Endodermal cell (in vitro differentiated cells): ENCODE measurements around the gene ZNF76. TPM values are rescaled to one million over a fixed set of nuclear protein-coding genes. Genes with fewer than 3 reads are reported as not detected.

Experiments used
- DNase-seq: peaks from one replicate; pipeline ENCODE4 v3.0.0-alpha.2; 2017
- H3K27ac ChIP-seq: 2 replicates; pipeline ENCODE4 v1.5.1; 2013; ENCODE audit warnings: mild to moderate bottlenecking, low read depth, low read length, moderate library complexity
- H3K27me3 ChIP-seq: 2 replicates; pipeline ENCODE4 v1.6.1; 2013; ENCODE audit warnings: mild to moderate bottlenecking, low read length, moderate library complexity; ENCODE audit not compliant: insufficient read depth, control insufficient read depth, poor library complexity, severe bottlenecking
- H3K36me3 ChIP-seq: 2 replicates; pipeline ENCODE4 v1.7.0; 2013; ENCODE audit warnings: mild to moderate bottlenecking, low read length, moderate library complexity; ENCODE audit not compliant: control insufficient read depth, insufficient read depth
- H3K4me1 ChIP-seq: one replicate; pipeline ENCODE4 v1.7.0; 2013; ENCODE audit warnings: low read length; ENCODE audit not compliant: control insufficient read depth, insufficient read depth
- H3K4me3 ChIP-seq: 2 replicates; pipeline ENCODE4 v1.5.1; 2013; ENCODE audit warnings: mild to moderate bottlenecking, low read length, moderate library complexity
- H3K9ac ChIP-seq: 2 replicates; pipeline ENCODE4 v1.6.1; 2013; ENCODE audit warnings: mild to moderate bottlenecking, low read length, moderate library complexity; ENCODE audit not compliant: poor library complexity, severe bottlenecking; ENCODE audit errors: extremely low read depth
- H3K9me3 ChIP-seq: 2 replicates; pipeline ENCODE4 v1.6.1; 2013; ENCODE audit warnings: mild to moderate bottlenecking, low read length, moderate library complexity; ENCODE audit not compliant: control insufficient read depth
- H3K27ac Mint-ChIP-seq: 2 replicates; pipeline ENCODE4 v1.8.0; 2020; ENCODE audit warnings: mixed read lengths
- H3K27me3 Mint-ChIP-seq: 2 replicates; pipeline ENCODE4 v1.8.0; 2021; ENCODE audit warnings: mild to moderate bottlenecking, mixed read lengths; ENCODE audit not compliant: insufficient read depth
- H3K36me3 Mint-ChIP-seq: 2 replicates; pipeline ENCODE4 v1.8.0; 2020; ENCODE audit warnings: low read depth, mixed read lengths
- H3K4me1 Mint-ChIP-seq: 2 replicates; pipeline ENCODE4 v1.8.0; 2020; ENCODE audit warnings: mixed read lengths
- H3K4me3 Mint-ChIP-seq: 2 replicates; pipeline ENCODE4 v1.8.0; 2020; ENCODE audit warnings: mild to moderate bottlenecking, moderate library complexity, mixed read lengths
- H3K9me3 Mint-ChIP-seq: 2 replicates; pipeline ENCODE4 v1.8.0; 2020; ENCODE audit warnings: mild to moderate bottlenecking, mixed read lengths
- WGBS, 2 experiments: methylation state at CpG; one replicate each; pipeline versions ENCODE4 v1.1.5 to v1.1.7; 2013; ENCODE audit warnings: missing lambda C conversion rate in 2 of 2, mixed read lengths in 1 of 2; ENCODE audit not compliant: insufficient coverage in 1 of 2, insufficient read length in 1 of 2; 5-methylcytosine and 5-hydroxymethylcytosine counted together
- total RNA-seq, 2 donors: library from RNA; stranded (reverse); fragmentation: NEBNext Ultra II Directional in 1 of 2; extraction: Animal tissue kit (Norgen Biotek cat#: 25700) in 1 of 2; gene quantifications; 2 replicates in 1 of 2; 3 replicates in 1 of 2; pipeline ENCODE4 v1.2.1, GENCODE V29; 2021
- TF ChIP-seq, protein P1 (sequence below): fragments of 200-600 bp; sonication (generic); conservative IDR thresholded peaks from 2 replicates; pipeline ENCODE4 v1.5.0; 2021; ENCODE audit warnings: antibody characterized with exemption, mild to moderate bottlenecking

The ZNF76 gene
- total RNA-seq, 2 donors from 2014 or later, result 39.0 to 42.9 TPM

DNA sequence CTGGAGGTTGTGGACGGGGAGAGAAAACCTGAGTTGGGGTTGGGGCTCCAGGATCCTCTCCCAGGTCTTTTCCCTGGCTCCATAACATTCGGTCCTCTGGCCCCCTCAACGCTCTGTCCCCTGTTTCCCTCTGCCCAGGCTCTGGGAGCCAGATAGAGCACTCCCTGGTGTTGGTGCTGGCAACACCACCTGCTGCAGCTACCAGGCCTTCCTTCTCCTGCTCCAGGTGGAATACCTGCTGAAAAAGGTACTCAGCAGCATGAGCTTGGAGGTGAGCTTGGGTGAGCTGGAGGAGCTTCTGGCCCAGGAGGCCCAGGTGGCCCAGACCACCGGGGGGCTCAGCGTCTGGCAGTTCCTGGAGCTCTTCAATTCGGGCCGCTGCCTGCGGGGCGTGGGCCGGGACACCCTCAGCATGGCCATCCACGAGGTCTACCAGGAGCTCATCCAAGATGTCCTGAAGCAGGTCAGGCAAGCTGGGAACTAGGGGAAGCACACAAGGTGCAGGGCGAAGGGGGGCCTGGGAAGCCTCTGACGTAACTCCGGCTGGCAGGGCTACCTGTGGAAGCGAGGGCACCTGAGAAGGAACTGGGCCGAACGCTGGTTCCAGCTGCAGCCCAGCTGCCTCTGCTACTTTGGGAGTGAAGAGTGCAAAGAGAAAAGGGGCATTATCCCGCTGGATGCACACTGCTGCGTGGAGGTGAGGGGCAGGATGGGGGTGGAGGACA is 52.7 kb downstream of the ZNF76 start:
- 92 to 96% methylated on average over 12 to 19 of the region's 19 CpGs for WGBS, 2 experiments
- peaks cover 22% of the 10 kb centered on the region for H3K27me3 Mint-ChIP-seq

DNA sequence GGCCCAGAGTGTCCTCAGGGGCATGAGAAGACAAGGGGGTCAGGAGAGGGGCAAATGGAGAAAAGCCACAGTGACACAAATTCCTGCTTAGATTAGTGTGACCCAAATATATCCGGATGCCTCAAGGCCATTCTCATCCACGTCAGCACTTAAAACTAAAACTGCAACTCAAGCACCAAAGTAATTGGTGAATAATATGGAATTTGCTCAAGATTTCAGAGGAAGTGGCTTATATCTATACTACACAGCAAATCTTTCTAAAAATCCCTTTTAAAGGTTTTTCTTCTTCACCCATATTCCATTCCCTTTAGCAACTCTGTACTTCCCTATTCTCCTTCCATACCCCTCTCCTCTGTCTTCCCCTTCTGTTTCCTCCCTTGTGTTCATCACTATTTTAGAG is 53.3 kb downstream of the ZNF76 start:
- Histone ChIP-seq H3K27ac (no peak overlapping the region), H3K4me3 (no peak overlapping the region), H3K9me3 (no peaks in the 10 kb centered on the region), H3K9ac (no peak overlapping the region), H3K4me1 (peaks cover 4% of the 10 kb centered on the region), H3K27me3 (peaks cover 25% of the 10 kb centered on the region), H3K36me3 (no peaks in the 10 kb centered on the region)
- Mint-ChIP-seq H3K27me3 (peaks cover 25% of the 10 kb centered on the region), H3K27ac (no peak overlapping the region), H3K9me3 (no peaks in the 10 kb centered on the region), H3K36me3 (no peaks in the 10 kb centered on the region), H3K4me3 (no peak overlapping the region), H3K4me1 (peaks cover 8% of the 10 kb centered on the region)
- TF ChIP-seq, protein P1, sequence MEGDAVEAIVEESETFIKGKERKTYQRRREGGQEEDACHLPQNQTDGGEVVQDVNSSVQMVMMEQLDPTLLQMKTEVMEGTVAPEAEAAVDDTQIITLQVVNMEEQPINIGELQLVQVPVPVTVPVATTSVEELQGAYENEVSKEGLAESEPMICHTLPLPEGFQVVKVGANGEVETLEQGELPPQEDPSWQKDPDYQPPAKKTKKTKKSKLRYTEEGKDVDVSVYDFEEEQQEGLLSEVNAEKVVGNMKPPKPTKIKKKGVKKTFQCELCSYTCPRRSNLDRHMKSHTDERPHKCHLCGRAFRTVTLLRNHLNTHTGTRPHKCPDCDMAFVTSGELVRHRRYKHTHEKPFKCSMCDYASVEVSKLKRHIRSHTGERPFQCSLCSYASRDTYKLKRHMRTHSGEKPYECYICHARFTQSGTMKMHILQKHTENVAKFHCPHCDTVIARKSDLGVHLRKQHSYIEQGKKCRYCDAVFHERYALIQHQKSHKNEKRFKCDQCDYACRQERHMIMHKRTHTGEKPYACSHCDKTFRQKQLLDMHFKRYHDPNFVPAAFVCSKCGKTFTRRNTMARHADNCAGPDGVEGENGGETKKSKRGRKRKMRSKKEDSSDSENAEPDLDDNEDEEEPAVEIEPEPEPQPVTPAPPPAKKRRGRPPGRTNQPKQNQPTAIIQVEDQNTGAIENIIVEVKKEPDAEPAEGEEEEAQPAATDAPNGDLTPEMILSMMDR, result no peak
- 42 to 50% methylated on average over 2 of the region's 2 CpGs for WGBS, 2 experiments
- no peak for DNase-seq

More for the DNA sequence above, 52.7 kb downstream of the ZNF76 start:
- H3K4me3 ChIP-seq, result no peak overlapping the region
- peaks cover 20% of the 10 kb centered on the region for H3K27me3 ChIP-seq
- Mint-ChIP-seq H3K4me1 (peaks cover 8% of the 10 kb centered on the region), H3K9me3 (no peaks in the 10 kb centered on the region), H3K4me3 (no peak overlapping the region), H3K36me3 (no peaks in the 10 kb centered on the region), H3K27ac (no peak overlapping the region)
- H3K27ac ChIP-seq, result no peak overlapping the region
- H3K9ac ChIP-seq, result no peak overlapping the region
- H3K36me3 ChIP-seq, result no peaks in the 10 kb centered on the region
- no peaks in the 10 kb centered on the region for H3K9me3 ChIP-seq
- no peaks in the 10 kb centered on the region for H3K4me1 ChIP-seq
- TF ChIP-seq, protein P1, result no peak
- peak; percentile 44 for DNase-seq

DNA sequence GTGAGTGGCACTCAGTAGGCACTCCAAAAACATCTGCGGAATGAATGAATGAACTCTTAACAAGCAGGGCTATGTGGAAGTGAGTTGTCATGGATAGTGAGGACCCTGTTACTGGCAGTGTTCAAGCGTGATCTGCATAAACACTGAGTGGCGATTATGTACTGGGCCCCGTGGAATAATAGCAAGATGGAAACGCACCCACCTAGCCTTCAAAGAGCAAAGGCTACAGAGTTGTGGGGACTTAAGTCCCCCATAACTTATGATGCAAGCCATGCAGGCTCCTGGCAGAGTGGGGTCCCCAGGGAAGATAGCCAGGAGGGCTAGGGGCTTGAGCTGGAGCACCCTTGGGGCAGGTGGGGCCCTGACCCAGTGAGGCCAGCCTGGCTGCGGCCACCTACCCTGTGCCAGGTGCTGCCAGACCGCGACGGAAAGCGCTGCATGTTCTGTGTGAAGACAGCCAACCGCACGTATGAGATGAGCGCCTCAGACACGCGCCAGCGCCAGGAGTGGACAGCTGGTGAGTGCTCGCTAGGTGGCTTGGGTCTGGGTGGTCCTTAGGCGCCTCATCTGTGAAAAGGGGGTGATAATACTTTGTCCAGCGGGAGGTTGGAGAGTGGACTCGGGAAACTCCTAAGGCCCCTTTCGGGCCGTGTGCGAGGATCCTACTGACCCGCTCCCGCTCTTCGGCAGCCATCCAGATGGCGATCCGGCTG is 58.1 kb downstream of the ZNF76 start:
- no peaks in the 10 kb centered on the region for H3K9me3 ChIP-seq
- Mint-ChIP-seq H3K27me3 (peaks cover 27% of the 10 kb centered on the region), H3K9me3 (no peaks in the 10 kb centered on the region), H3K4me1 (peaks cover 5% of the 10 kb centered on the region), H3K36me3 (peaks cover 3% of the 10 kb centered on the region), H3K27ac (peak overlapping the region; percentile 50), H3K4me3 (peak overlapping the region; percentile 67)
- WGBS, 2 experiments, result 27 to 46% methylated on average over 15 to 28 of the region's 28 CpGs
- no peak for DNase-seq
- H3K4me3 ChIP-seq, result peak overlapping the region; percentile 80
- H3K9ac ChIP-seq, result no peak overlapping the region
- H3K27ac ChIP-seq, result peak overlapping the region; percentile 38
- H3K4me1 ChIP-seq, result peaks cover 6% of the 10 kb centered on the region
- peaks cover 27% of the 10 kb centered on the region for H3K27me3 ChIP-seq
- TF ChIP-seq, protein P1, result peak; percentile 13
- no peaks in the 10 kb centered on the region for H3K36me3 ChIP-seq
